ENCODE measurements around the gene SPOPL.

Gene SPOPL

DNA sequence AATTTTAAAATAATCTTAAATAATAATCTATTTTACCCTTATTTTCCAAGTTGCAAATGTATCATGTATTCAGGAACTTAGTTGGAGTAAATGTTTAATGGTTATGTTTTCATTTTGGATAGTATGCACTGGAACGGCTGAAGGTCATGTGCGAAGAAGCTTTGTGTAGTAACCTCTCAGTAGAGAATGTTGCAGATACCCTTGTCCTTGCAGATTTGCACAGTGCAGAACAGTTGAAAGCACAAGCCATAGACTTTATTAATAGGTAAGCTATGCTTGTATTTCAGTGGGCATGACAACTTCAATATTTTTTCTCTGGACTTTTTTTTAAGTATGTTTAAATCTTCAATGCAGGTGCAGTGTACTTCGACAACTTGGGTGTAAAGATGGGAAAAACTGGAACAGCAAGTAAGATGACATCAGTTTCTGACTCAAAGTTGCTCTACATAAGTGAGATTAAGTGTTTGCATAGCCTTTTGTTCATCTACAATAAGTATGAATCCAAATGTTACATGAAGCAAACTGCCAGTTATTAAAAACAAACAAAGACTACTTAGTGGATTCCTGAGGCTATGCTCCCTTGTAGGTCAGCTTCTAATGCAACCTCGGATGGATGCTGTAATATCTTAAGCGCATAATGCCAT is 63.1 kb downstream of the SPOPL start:
- no peaks in the 10 kb centered on the region for H3K9me2 ChIP-seq (replicated peaks; ENCODE audit: insufficient read depth, low read length)
- H2AFZ ChIP-seq (ENCODE audit: low read depth, low read length, severe bottlenecking) = no peak overlapping the region
- no peak overlapping the region for H3K4me2 ChIP-seq (ENCODE audit: low read depth, low read length, poor library complexity, severe bottlenecking)
- no peak overlapping the region for H3K9ac ChIP-seq (ENCODE audit: low read length)
- H3K4me3 ChIP-seq (ENCODE audit: insufficient read depth, low read length, poor library complexity, severe bottlenecking) = no peak overlapping the region
- H3K27ac ChIP-seq (ENCODE audit: low read depth, low read length) = no peak overlapping the region
- TF ChIP-seq, protein P1, sequence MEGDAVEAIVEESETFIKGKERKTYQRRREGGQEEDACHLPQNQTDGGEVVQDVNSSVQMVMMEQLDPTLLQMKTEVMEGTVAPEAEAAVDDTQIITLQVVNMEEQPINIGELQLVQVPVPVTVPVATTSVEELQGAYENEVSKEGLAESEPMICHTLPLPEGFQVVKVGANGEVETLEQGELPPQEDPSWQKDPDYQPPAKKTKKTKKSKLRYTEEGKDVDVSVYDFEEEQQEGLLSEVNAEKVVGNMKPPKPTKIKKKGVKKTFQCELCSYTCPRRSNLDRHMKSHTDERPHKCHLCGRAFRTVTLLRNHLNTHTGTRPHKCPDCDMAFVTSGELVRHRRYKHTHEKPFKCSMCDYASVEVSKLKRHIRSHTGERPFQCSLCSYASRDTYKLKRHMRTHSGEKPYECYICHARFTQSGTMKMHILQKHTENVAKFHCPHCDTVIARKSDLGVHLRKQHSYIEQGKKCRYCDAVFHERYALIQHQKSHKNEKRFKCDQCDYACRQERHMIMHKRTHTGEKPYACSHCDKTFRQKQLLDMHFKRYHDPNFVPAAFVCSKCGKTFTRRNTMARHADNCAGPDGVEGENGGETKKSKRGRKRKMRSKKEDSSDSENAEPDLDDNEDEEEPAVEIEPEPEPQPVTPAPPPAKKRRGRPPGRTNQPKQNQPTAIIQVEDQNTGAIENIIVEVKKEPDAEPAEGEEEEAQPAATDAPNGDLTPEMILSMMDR (IDR thresholded peaks at IDR 0.05; ENCODE audit: insufficient read depth, low read length, poor library complexity, severe bottlenecking) = no peak
- TF ChIP-seq EZH2phosphoT487 (conservative IDR thresholded peaks at IDR 0.05; ENCODE audit: low read length) = no peak
- no peaks in the 10 kb centered on the region for H4K20me1 ChIP-seq (ENCODE audit: low read depth, low read length)
- H3K36me3 ChIP-seq (ENCODE audit: low read length) = peaks cover 23% of the 10 kb centered on the region
- no peaks in the 10 kb centered on the region for H3K79me2 ChIP-seq (ENCODE audit: insufficient read depth, low read length)
- H3K9me3 ChIP-seq (ENCODE audit: insufficient read depth, low read length) = no peaks in the 10 kb centered on the region
- H3K27me3 ChIP-seq (ENCODE audit: low read length) = no peaks in the 10 kb centered on the region
- H3F3A ChIP-seq (ENCODE audit: insufficient read depth) = no peaks in the 10 kb centered on the region

DNA sequence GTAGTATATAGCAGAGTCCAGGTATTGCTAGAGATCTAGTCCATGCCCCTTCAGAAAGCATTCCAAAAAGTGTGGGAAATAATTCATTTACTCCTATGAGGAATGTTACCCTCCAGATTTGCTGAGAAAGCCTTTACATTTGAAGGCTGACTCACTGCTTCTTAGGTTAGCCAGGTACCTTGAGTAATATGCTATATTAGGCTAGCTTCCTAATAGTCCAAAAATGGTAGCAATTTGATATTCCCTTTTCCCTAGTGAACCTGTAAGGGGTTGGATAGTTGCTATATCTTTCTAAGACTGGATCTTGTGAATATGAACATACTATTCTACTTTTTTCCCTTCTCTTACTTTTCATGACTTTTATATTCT is 63.6 kb downstream of the SPOPL start:
- Histone ChIP-seq H3K4me2 (ENCODE audit: low read depth, low read length, poor library complexity, severe bottlenecking) (no peak overlapping the region), H3K36me3 (ENCODE audit: low read length) (peaks cover 24% of the 10 kb centered on the region; the same call in 1 of the 2 replicates), H3K9me2 (replicated peaks; ENCODE audit: insufficient read depth, low read length) (no peaks in the 10 kb centered on the region), H3K27ac (ENCODE audit: low read depth, low read length) (no peak overlapping the region), H2AFZ (ENCODE audit: low read depth, low read length, severe bottlenecking) (no peak overlapping the region), H3K9me3 (ENCODE audit: insufficient read depth, low read length) (no peaks in the 10 kb centered on the region), H3K4me3 (ENCODE audit: insufficient read depth, low read length, poor library complexity, severe bottlenecking) (no peak overlapping the region), H3K9ac (ENCODE audit: low read length) (no peak overlapping the region), H3F3A (ENCODE audit: insufficient read depth) (no peaks in the 10 kb centered on the region), H3K79me2 (ENCODE audit: insufficient read depth, low read length) (no peaks in the 10 kb centered on the region), H4K20me1 (ENCODE audit: low read depth, low read length) (no peaks in the 10 kb centered on the region), H3K27me3 (ENCODE audit: low read length) (no peaks in the 10 kb centered on the region)
- no peak for TF ChIP-seq EZH2phosphoT487 (conservative IDR thresholded peaks at IDR 0.05; ENCODE audit: low read length)
- TF ChIP-seq, protein P1 (IDR thresholded peaks at IDR 0.05; ENCODE audit: insufficient read depth, low read length, poor library complexity, severe bottlenecking) = no peak

GRCh38 chr2:138572318-138572717 is 70.7 kb downstream of the SPOPL start:
- Histone ChIP-seq H3K27me3 (ENCODE audit: low read length) (no peaks in the 10 kb centered on the region), H3F3A (ENCODE audit: insufficient read depth) (peaks cover 3% of the 10 kb centered on the region; the same call in 1 of the 2 replicates), H3K4me2 (ENCODE audit: low read depth, low read length, poor library complexity, severe bottlenecking) (no peak overlapping the region), H3K79me2 (ENCODE audit: insufficient read depth, low read length) (no peaks in the 10 kb centered on the region), H4K20me1 (ENCODE audit: low read depth, low read length) (no peaks in the 10 kb centered on the region), H3K36me3 (ENCODE audit: low read length) (peaks cover 28% of the 10 kb centered on the region), H3K9me2 (replicated peaks; ENCODE audit: insufficient read depth, low read length) (no peaks in the 10 kb centered on the region), H3K4me3 (ENCODE audit: insufficient read depth, low read length, poor library complexity, severe bottlenecking) (no peak overlapping the region), H2AFZ (ENCODE audit: low read depth, low read length, severe bottlenecking) (no peak overlapping the region), H3K9me3 (ENCODE audit: insufficient read depth, low read length) (no peaks in the 10 kb centered on the region), H3K9ac (ENCODE audit: low read length) (no peak overlapping the region), H3K27ac (ENCODE audit: low read depth, low read length) (no peak overlapping the region)
- TF ChIP-seq EZH2phosphoT487 (conservative IDR thresholded peaks at IDR 0.05; ENCODE audit: low read length) = no peak
- TF ChIP-seq, protein P1 (IDR thresholded peaks at IDR 0.05; ENCODE audit: insufficient read depth, low read length, poor library complexity, severe bottlenecking) = no peak
